ENCODE data around the gene ABCC4.

DNA sequence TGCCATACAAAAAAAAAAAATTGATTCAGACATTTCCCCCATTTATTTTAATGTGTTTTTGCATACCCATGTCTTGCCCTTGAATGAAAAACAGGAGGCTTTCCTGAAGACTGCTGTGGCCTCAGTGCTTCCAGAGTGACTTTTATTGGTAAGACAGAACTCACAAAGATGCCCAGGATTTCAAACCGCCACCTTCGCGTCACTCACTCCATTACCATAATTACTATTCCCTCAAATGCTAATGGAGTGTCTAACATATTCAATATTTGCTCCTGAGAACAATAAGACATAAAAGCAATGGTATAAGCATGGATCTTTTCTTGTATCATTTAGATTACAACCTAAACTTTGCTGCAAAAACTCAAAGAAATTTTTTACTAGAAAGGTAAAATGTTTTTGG lies 306.7 kb downstream of the ABCC4 start:
- TF ChIP-seq ZNF720 (CRISPR knock-in tag; IDR thresholded peaks at IDR 0.05) (no peak), NFE2L1 (CRISPR knock-in tag; IDR thresholded peaks at IDR 0.05; ENCODE audit: borderline replicate concordance) (no peak), EP300 (IDR thresholded peaks at IDR 0.05; ENCODE audit: low read depth in 2 of 2, low read length in 2 of 2) (no peak), EP300 (CRISPR knock-in tag; IDR thresholded peaks at IDR 0.05; ENCODE audit: borderline replicate concordance) (no peak), ZNF841 (CRISPR knock-in tag; IDR thresholded peaks at IDR 0.05; ENCODE audit: borderline replicate concordance) (no peak), SP1 (IDR thresholded peaks at IDR 0.05) (no peak), SP1 (CRISPR knock-in tag; IDR thresholded peaks at IDR 0.05) (no peak), MXI1 (IDR thresholded peaks at IDR 0.05; ENCODE audit: borderline replicate concordance, low read depth, low read length) (no peak), ZFP36L1 (CRISPR knock-in tag; IDR thresholded peaks at IDR 0.05) (no peak), MEIS1 (CRISPR knock-in tag; IDR thresholded peaks at IDR 0.05; ENCODE audit: borderline replicate concordance) (no peak), KDM5B (CRISPR knock-in tag; IDR thresholded peaks at IDR 0.05; ENCODE audit: borderline replicate concordance) (no peak)
- TF ChIP-seq, protein P1, sequence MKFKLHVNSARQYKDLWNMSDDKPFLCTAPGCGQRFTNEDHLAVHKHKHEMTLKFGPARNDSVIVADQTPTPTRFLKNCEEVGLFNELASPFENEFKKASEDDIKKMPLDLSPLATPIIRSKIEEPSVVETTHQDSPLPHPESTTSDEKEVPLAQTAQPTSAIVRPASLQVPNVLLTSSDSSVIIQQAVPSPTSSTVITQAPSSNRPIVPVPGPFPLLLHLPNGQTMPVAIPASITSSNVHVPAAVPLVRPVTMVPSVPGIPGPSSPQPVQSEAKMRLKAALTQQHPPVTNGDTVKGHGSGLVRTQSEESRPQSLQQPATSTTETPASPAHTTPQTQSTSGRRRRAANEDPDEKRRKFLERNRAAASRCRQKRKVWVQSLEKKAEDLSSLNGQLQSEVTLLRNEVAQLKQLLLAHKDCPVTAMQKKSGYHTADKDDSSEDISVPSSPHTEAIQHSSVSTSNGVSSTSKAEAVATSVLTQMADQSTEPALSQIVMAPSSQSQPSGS (CRISPR knock-in tag; IDR thresholded peaks at IDR 0.05), result no peak
- TF ChIP-seq, protein P2, sequence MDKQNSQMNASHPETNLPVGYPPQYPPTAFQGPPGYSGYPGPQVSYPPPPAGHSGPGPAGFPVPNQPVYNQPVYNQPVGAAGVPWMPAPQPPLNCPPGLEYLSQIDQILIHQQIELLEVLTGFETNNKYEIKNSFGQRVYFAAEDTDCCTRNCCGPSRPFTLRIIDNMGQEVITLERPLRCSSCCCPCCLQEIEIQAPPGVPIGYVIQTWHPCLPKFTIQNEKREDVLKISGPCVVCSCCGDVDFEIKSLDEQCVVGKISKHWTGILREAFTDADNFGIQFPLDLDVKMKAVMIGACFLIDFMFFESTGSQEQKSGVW (CRISPR knock-in tag; IDR thresholded peaks at IDR 0.05; ENCODE audit: borderline replicate concordance), result no peak

All from HepG2 (cell line).